ENCODE measurements around the gene CDC27.

DNA sequence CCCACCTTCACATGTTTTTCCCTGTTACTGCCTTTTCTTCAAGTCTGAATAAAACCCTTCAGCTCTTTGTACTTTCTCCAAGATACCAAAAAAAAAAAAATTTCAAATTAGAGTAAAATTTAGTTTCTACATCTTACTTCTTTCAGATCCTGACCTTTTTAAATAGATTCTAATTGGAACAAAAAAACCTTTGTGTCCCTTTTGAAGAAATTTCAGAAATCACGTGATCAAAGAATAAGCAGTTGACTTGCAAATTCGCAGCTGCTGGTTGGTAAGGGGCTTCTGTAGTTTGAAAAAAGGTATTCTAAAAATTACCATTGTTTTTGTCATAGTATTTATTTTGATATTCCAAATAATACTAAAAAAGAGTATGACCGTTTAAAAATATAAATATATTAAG, 71.7 kb downstream of the CDC27 start:
- TF ChIP-seq POLR2A (IDR thresholded peaks at IDR 0.05): no peak
- TF ChIP-seq, protein P1, sequence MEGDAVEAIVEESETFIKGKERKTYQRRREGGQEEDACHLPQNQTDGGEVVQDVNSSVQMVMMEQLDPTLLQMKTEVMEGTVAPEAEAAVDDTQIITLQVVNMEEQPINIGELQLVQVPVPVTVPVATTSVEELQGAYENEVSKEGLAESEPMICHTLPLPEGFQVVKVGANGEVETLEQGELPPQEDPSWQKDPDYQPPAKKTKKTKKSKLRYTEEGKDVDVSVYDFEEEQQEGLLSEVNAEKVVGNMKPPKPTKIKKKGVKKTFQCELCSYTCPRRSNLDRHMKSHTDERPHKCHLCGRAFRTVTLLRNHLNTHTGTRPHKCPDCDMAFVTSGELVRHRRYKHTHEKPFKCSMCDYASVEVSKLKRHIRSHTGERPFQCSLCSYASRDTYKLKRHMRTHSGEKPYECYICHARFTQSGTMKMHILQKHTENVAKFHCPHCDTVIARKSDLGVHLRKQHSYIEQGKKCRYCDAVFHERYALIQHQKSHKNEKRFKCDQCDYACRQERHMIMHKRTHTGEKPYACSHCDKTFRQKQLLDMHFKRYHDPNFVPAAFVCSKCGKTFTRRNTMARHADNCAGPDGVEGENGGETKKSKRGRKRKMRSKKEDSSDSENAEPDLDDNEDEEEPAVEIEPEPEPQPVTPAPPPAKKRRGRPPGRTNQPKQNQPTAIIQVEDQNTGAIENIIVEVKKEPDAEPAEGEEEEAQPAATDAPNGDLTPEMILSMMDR (IDR thresholded peaks at IDR 0.05): no peak

Data from right lobe of liver (tissue), 4 donors.